Activated T-cell treated with anti-CD3 and anti-CD28 coated beads, Interleukin-2, amount 50 U/mL, for 72 hours (primary cell): ENCODE measurements around the gene NAV2. TPM values are rescaled to one million over a fixed set of nuclear protein-coding genes. Genes with fewer than 3 reads are reported as not detected.
A peak's percentile ranks its signal among the peaks of the same experiment; 100 is the strongest.

Experiments used
- ATAC-seq, 2 donors: fragments of 150-1000 bp; cut with Tn5 transposase; replicated peaks in 1 of 2; 2 replicates each; pipeline ENCODE4 v1.10.0; 2021; ENCODE audit warnings: moderate library complexity in 2 of 2, mild to moderate bottlenecking in 1 of 2
- DNase-seq, 2 donors: peaks; one replicate each; pipeline ENCODE4 v3.0.0; 2021 to 2022; ENCODE audit warnings: mixed read lengths in 1 of 2
- H3K27ac Mint-ChIP-seq: one replicate; pipeline ENCODE4 v1.8.0; 2022; ENCODE audit warnings: mild to moderate bottlenecking, moderate library complexity, mixed read lengths
- H3K27me3 Mint-ChIP-seq: one replicate; pipeline ENCODE4 v1.8.0; 2022; ENCODE audit warnings: low read depth, mixed read lengths
- H3K36me3 Mint-ChIP-seq, 2 donors: one replicate each; pipeline ENCODE4 v1.8.0; 2022; ENCODE audit warnings: mixed read lengths in 2 of 2, mild to moderate bottlenecking in 1 of 2; ENCODE audit not compliant: insufficient read depth in 2 of 2
- H3K4me1 Mint-ChIP-seq: one replicate; pipeline ENCODE4 v1.8.0; 2022; ENCODE audit warnings: low read depth, mixed read lengths
- H3K4me3 Mint-ChIP-seq, 2 donors: one replicate each; pipeline ENCODE4 v1.8.0; 2022; ENCODE audit warnings: mild to moderate bottlenecking in 2 of 2, mixed read lengths in 2 of 2, moderate library complexity in 2 of 2
- H3K9me3 Mint-ChIP-seq, 2 donors: one replicate each; pipeline ENCODE4 v1.8.0; 2022; ENCODE audit warnings: mixed read lengths in 2 of 2
- total RNA-seq, 2 donors: library from RNA; stranded (reverse); gene quantifications; one replicate each; pipeline ENCODE4 v1.2.3, GENCODE V29; 2022

Gene NAV2
- total RNA-seq, 2 donors from 2014 or later = 1.8 to 2.0 TPM

DNA sequence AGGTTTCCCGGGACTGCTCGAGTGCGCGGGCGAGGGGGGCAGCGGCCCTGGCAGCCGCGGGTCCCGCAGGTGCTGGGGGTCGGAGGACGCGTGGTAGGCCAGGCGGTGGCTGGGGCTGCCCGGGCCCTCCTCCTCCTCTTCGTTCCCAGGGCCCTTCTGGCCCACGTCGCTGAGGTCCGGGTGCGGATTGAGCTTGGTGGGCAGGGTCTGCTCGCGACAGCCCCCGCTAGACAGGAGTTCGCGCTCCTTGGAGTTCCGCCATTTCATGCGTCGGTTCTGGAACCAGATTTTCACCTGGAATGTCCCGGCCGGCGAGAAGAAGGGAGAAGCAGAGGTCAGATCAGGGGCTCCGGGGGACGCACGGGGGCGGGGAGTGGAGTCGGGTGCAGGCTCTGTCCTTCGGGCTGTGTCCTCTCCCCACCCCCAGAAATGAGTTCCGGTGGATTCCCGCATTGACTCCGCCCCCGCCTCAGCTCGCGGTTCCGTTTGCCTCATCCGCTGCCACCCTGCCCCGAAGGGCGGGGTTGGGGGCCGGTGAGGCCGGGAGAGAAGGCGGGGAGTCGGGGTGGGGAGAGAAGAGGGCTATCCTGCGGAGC, 443.7 kb downstream of the NAV2 start:
- Mint-ChIP-seq H3K4me1 (peaks cover 18% of the 10 kb centered on the region), H3K36me3 (peaks cover 2 to 5% of the 10 kb centered on the region in 2 donors), H3K27me3 (peaks cover 59% of the 10 kb centered on the region), H3K27ac (peak overlapping the region; percentile 46), H3K4me3 (peak overlapping the region; percentile 77 to 87), H3K9me3 (no peaks in the 10 kb centered on the region)
- peak; percentile 79 to 85 for ATAC-seq
- peak; percentile 65 to 68 for DNase-seq

DNA sequence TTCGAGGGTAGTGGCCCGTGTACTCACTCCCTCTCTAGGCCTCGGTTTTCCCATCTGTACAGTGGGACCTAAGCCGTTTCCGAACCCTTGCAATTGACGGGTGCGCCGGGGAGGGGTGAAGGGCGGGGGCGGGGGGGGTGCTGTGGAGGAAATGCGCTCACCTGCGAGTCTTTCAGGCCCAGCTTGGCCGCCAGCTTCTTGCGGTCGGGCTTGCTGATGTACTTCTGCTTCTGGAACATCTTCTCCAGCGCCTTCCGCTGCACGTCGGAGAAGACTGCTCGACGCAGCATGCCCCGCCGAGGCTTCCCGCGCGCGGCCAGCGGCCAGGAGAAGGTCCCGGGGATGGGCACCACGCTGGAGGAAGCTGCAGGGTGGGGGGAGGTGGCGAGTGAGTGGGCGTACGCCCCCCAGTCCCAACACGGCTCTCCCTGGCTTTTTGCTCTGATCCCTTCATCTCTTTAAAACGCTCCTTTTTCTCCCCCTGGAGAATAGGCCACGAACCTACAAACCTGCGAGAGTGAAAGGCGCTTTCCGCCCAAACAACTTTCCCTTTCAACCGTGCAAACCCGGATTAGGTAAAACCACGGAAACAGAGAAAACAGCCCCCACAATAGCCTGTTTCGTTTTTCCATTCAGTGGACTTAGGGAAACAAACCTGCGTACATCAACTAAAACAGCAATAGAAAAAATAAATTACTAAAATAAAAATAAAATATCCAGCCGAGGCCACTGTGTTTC, 444.4 kb downstream of the NAV2 start:
- peak overlapping the region; percentile 77 to 87 for H3K4me3 Mint-ChIP-seq
- no peak overlapping the region for H3K27ac Mint-ChIP-seq
- H3K4me1 Mint-ChIP-seq = peaks cover 23% of the 10 kb centered on the region
- H3K36me3 Mint-ChIP-seq = peaks cover 2 to 5% of the 10 kb centered on the region in 2 donors
- ATAC-seq = peak; percentile 58 to 64
- peak; percentile 31 to 44 for DNase-seq
- H3K27me3 Mint-ChIP-seq = peaks cover 65% of the 10 kb centered on the region
- no peaks in the 10 kb centered on the region for H3K9me3 Mint-ChIP-seq

DNA sequence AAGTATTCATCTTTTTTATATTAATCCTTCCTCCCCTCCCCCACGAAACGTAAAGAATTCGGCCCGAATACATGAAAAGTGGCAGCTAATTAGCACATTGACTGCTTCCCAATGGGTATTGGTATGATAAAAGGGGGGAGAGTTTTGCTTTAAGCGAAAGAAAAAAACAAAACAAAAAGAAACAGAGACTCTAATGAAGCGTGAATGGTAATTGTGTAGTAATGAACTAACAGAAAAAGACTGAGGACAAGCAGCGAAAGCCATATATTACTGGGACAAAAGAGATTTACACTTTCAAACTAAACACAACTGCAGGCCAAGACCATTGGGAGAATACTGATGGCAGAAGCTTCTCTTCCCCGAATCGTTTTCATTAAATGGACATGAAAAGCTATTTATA, 445.1 kb downstream of the NAV2 start:
- Mint-ChIP-seq H3K4me1 (peaks cover 30% of the 10 kb centered on the region), H3K27ac (peak overlapping the region; percentile 50), H3K9me3 (no peaks in the 10 kb centered on the region), H3K36me3 (peaks cover 2 to 5% of the 10 kb centered on the region in 2 donors), H3K4me3 (peak overlapping the region; percentile 77 to 87), H3K27me3 (peaks cover 72% of the 10 kb centered on the region)
- ATAC-seq (no peak), DNase-seq (no peak)

DNA sequence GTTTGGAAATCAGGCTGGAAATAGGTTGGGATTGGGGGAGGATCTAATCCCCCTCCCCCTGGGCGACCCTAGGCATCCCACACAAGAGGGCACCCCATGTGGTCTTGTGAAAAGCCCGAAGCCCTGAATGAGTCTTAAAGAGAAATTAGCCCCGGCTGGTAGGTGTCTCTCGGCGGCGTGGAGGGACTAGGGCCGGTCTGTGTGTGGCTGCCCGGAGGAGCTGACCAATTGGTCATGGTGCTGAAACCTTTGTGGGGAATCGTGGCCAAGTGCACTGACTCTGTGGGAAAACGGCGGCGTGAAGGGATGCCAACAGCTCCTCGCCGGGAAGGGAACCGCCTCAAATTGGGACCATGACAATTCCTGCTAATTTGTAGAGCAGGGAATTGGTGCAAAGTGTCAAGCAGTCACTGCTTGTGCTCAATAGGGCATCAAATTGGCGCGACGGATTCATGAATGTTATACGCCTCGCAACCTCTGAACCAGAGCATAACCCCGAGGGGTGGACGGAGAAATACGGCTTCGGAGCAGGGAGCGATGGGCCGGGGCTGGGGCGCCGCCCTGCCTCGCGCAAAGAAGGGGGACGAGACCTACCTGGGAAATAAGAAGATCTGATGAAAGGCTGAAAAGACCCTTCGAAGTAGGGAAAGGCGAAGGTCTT, 446.1 kb downstream of the NAV2 start:
- Mint-ChIP-seq H3K27ac (peak overlapping the region; percentile 66), H3K27me3 (peaks cover 77% of the 10 kb centered on the region), H3K9me3 (no peaks in the 10 kb centered on the region), H3K4me3 (peak overlapping the region; percentile 20 to 47), H3K36me3 (peaks cover 5 to 6% of the 10 kb centered on the region in 2 donors), H3K4me1 (peaks cover 39% of the 10 kb centered on the region)
- no peak for ATAC-seq
- DNase-seq = peak in 1 of 2 donors; percentile 23

DNA sequence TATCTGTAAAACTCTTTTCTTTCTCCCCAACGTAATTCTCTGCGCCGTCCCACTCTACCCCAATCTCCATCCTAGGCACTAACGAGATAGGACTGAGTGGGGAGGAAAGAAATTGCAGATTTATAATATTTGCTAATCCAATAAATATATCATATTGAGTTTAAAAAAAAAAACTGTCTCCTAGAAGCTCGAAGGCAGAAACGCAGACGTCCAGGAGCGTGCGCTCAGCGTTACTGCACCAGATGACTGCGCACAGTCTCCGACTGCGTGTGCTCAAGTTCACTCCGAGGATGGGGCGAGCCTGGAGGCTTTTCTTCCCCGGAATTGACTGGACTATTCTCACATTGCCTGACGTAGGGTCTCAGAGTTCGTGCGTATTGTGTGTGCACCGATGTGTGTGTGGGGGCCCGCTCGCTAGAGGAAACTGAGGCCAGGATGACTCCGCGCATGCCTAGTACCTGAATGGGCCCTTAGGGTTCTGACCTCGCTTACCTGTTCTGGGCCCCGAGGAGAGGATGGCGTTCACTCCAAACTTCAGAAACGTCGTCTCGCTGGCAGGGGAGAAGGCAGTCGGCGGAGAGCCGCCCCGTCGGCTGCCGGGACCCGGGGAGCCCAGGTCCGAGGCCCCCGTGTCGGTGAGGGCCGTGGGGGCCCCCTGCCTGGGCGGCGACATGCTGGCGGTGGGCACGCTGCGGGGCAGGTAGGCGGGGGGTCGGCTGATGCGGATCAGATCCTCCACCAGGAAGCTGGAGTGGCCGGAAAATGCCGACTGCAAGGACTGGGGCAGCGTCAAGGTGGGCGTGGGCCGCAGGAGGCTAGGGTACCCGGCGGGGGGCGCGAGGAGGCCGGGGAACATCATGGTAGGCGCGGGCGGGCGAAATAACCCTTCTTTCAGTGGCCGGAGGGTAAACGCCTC, 447.1 kb downstream of the NAV2 start:
- no peak for DNase-seq
- Mint-ChIP-seq H3K9me3 (no peaks in the 10 kb centered on the region), H3K4me1 (peaks cover 39% of the 10 kb centered on the region), H3K27ac (peak overlapping the region; percentile 35), H3K27me3 (peaks cover 84% of the 10 kb centered on the region), H3K36me3 (peaks cover 5 to 6% of the 10 kb centered on the region in 2 donors), H3K4me3 (peak overlapping the region in 1 of 2 donors; percentile 14)
- no peak for ATAC-seq

DNA sequence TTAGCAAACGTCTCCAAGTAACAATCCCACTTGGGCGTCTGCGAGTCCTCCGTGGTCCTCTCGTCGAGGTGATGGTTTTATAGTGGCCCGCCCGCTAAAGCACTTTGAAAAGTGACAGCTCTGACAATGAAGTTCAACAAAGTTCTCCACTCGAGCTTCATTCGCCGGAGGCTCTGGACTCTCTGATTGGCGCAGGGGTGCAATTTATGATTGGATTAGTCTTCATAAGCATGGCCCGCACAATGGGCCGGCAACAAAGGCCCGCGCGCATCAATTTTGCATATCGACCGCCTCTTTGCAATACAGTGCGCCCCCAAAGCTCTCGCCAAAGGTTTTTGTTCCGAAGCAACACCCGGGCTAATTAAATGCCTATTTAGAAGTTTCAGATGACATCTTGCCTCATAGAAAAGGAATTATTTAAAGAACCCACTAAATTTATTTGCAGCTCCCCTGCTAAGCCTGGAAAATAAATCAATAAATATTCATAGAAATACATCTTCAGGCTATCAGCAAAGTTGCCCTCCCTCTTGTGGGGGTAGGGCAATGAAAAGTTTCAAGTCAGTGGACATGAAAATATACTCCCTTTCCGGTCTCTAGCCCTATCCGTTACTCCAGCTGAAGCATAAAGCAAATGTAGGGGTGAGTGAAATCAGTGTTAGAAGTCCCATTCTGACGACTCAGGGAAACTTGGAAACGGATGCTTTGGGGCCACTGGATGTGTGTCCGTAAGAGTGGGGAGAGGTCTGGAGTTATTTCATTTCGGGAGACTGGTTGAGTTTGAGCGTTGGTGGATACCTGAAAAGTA, 448.0 kb downstream of the NAV2 start, which contains the start of gene DBX1:
Gene DBX1, minus strand, starts transcription at position 51 of the 805 bp plus-strand sequence. CDS start 151 bp downstream, outside the sequence.
- Mint-ChIP-seq H3K4me3 (peak within 1 kb of the TSS in 1 of 2 donors; percentile 14), H3K4me1 (peaks cover 39% of the 10 kb centered on the region), H3K36me3 (peaks cover 5 to 6% of the 10 kb centered on the region in 2 donors), H3K27me3 (peaks cover 87% of the 10 kb centered on the region), H3K27ac (peak within 1 kb of the TSS; percentile 35), H3K9me3 (no peaks in the 10 kb centered on the region)
- ATAC-seq (no peak), DNase-seq (no peak)

DNA sequence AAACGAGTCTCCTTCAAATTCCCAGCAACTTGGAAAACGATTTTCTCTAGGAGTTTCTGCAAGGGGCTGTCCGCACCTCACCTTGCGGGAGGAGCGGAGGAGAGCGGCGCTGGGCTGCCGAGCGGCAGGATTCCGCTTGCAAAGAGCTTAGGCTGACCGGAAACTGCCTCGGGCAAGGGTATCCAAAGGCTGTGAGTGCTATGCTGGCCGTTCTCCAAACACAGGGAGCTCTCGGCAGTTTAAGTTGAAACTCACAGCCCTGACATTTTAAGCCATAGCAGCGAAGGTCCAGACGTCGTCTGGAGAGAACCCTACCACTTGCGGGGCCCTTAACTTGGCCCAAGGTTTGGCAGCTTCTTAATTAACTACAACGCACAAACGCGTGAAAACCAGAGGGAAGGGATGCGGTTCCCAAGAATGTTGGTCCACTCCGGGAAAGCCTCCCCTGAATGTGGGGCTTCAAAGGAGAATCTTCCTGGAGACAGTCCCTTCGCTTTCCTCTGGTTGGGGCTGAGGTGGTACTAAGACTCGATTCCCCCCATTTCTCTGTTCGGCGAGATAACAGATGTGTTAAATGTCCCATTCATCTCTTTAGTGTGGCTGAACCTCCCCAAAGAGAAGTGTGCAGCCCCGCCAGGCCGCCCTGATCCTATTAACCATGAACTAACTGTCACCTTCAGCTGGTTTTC, 448.7 kb downstream of the NAV2 start:
- DNase-seq = no peak
- no peaks in the 10 kb centered on the region for H3K9me3 Mint-ChIP-seq
- no peak for ATAC-seq
- H3K4me3 Mint-ChIP-seq = peak overlapping the region in 1 of 2 donors; percentile 55
- peak overlapping the region; percentile 80 for H3K27ac Mint-ChIP-seq
- peaks cover 87% of the 10 kb centered on the region for H3K27me3 Mint-ChIP-seq
- H3K4me1 Mint-ChIP-seq = peaks cover 35% of the 10 kb centered on the region
- peaks cover 5 to 7% of the 10 kb centered on the region in 2 donors for H3K36me3 Mint-ChIP-seq

DNA sequence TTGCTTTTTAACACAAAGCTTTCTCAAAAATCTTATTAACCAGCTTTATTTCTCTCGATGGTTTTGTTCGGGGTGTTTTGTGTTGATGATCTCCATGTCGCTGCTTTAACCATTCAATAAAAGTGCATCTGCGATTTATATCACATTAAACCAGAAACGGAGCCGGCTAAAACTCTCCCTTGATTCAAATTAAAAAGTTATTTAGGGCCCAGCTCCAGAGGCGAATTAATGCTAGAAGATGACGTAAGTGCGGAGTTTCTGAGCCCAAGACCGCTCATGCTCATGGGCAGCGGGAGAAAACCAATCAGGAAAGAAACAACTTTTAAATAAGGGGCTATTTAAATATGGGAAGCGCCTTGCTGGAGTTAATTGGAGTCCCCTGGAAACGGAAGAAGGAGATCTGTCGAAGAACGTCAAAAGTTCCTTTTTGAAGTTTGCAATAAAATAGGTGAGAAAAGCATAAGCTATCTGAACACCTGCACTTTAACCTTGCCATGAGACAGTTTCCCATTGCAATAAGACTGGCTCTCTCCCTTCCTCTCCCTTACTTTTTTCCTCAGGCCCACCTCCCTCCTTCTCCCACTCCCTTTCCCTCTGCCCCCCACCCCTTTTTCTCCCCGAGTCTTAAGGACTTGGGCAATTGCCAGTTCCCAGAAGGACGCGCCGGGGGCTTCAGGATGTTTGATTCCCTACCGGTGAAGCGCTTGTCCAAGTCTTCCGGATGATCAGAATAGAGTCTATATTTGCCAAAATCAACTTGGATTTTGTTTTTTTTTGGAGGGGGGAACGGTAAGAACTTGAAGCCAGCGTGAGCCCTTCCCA, 449.5 kb downstream of the NAV2 start:
- ATAC-seq = no peak
- peak overlapping the region; percentile 80 for H3K27ac Mint-ChIP-seq
- H3K36me3 Mint-ChIP-seq = peaks cover 5 to 7% of the 10 kb centered on the region in 2 donors
- peaks cover 34% of the 10 kb centered on the region for H3K4me1 Mint-ChIP-seq
- no peaks in the 10 kb centered on the region for H3K9me3 Mint-ChIP-seq
- peak overlapping the region; percentile 29 to 55 for H3K4me3 Mint-ChIP-seq
- H3K27me3 Mint-ChIP-seq = peaks cover 92% of the 10 kb centered on the region
- DNase-seq = no peak

DNA sequence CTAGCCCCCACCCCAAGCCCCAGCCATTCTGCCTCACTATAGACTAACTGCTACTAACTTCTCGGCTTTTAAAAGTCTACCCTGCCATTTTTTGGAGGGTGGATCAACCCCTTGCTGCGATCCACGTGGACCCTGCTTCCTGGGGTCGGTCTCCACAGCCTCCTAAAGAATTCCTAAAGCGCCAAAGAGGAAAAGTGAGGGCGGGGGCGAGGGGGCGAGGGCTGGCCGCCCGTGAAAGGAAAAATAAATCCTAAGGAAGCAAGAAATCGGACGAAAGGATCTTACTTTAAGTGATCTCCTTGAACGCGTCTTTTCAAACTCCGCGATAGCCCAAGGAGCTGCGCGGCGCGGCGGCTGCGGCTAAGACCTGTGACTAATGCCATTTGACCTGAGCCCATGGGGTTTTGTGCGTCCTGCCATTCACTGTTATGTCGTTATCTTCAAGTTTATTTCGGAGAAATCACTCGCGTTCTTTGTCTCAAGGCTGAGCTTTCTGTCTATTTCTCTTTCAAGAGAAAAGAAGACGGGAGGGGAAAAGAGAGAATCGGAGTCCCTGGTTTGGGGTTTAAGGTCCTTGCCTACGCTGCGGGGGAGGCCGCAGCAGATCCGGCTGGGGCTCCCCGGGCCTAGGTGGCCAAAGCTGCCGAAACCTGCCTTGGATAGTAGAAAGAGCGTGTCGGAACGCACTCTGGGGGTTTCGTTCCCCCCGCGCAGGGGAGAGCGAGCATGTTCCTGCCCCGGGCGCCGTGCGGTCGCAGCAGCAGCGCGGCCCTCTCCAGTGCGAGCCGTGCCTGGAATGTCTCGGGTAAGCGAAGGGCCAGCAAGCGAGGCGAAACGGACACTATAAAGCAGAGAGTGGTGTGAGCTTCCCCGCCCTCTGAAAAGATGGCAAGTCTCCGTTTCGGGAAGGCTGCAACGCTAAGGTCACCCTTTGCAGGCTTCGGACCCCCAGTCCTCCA, 450.5 kb downstream of the NAV2 start:
- peaks cover 92% of the 10 kb centered on the region for H3K27me3 Mint-ChIP-seq
- DNase-seq = peak; percentile 38 to 40
- H3K27ac Mint-ChIP-seq = peak overlapping the region; percentile 56
- peaks cover 26% of the 10 kb centered on the region for H3K4me1 Mint-ChIP-seq
- no peaks in the 10 kb centered on the region for H3K9me3 Mint-ChIP-seq
- peak; percentile 44 to 58 for ATAC-seq
- H3K36me3 Mint-ChIP-seq = peaks cover 5 to 7% of the 10 kb centered on the region in 2 donors
- H3K4me3 Mint-ChIP-seq = peak overlapping the region; percentile 79 to 94
